ENCODE data around the gene ADGRE1.

ADGRE1 gene

DNA sequence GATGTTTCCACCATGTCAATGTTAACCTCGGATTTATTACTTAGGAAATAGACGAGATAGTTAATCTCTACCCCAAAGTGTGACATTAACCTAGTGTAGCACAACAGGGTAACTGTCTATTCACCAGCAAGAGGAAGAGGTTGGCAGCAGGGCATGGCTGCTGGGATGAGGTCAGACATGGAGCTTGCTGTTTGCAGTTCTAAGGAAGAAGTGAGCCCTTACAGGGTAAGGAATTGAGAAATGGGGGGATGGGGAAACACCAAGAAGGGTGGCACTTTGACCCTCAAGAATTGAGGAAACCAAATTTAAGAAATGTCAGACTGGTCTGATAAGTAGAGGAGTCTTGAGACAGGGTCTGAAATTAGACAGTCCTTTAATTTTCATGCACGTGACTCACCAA is 71.4 kb downstream of the ADGRE1 start:
- Histone ChIP-seq H3K4me1 (ENCODE audit: control insufficient read depth, insufficient read depth, low read depth, low read length) (no peaks in the 10 kb centered on the region), H3K27me3 (ENCODE audit: control insufficient read depth in 1 of 2, insufficient read depth in 1 of 2, low read length in 2 of 2) (peaks cover 0 to 5% of the 10 kb centered on the region in 2 experiments), H2BK5ac (ENCODE audit: low read depth, low read length, poor library complexity, severe bottlenecking) (no peak overlapping the region), H4K8ac (ENCODE audit: low read length) (no peak overlapping the region), H3K9ac (ENCODE audit: low read length) (no peak overlapping the region), H3K18ac (ENCODE audit: low read depth in 1 of 2, low read length in 2 of 2) (no peak overlapping the region), H3K9me3 (ENCODE audit: control insufficient read depth, low read length) (peaks cover 12% of the 10 kb centered on the region), H3K23ac (ENCODE audit: low read length in 2 of 2) (no peak overlapping the region), H2AFZ (ENCODE audit: low read depth, low read length) (no peak overlapping the region), H3K4me3 (ENCODE audit: insufficient read depth in 1 of 2, low read depth in 1 of 2, low read length in 2 of 2) (no peak overlapping the region), H3K27ac (ENCODE audit: low read length, poor library complexity, severe bottlenecking) (no peak overlapping the region), H2BK120ac (ENCODE audit: low read depth, low read length) (no peak overlapping the region), H2BK12ac (ENCODE audit: low read length in 2 of 2) (no peak overlapping the region), H3K4ac (ENCODE audit: low read depth in 1 of 2, low read length in 2 of 2) (no peak overlapping the region), H2AK5ac (ENCODE audit: low read length, severe bottlenecking) (no peak overlapping the region), H4K91ac (ENCODE audit: low read length) (no peak overlapping the region), H3K79me1 (replicated peaks; ENCODE audit: low read length, poor library complexity, severe bottlenecking) (no peaks in the 10 kb centered on the region), H3K36me3 (ENCODE audit: control insufficient read depth in 1 of 2, insufficient read depth in 2 of 2, low read depth in 1 of 2, low read length in 2 of 2) (no peaks in the 10 kb centered on the region), H2BK15ac (ENCODE audit: low read depth, poor library complexity, severe bottlenecking) (no peak overlapping the region), H3K14ac (ENCODE audit: low read length in 2 of 2) (no peak overlapping the region), H3K4me2 (ENCODE audit: low read length, poor library complexity, severe bottlenecking) (no peak overlapping the region)
- DNase-seq: no peak
- WGBS: 53% methylated on average over 2 of the region's 3 CpGs

DNA sequence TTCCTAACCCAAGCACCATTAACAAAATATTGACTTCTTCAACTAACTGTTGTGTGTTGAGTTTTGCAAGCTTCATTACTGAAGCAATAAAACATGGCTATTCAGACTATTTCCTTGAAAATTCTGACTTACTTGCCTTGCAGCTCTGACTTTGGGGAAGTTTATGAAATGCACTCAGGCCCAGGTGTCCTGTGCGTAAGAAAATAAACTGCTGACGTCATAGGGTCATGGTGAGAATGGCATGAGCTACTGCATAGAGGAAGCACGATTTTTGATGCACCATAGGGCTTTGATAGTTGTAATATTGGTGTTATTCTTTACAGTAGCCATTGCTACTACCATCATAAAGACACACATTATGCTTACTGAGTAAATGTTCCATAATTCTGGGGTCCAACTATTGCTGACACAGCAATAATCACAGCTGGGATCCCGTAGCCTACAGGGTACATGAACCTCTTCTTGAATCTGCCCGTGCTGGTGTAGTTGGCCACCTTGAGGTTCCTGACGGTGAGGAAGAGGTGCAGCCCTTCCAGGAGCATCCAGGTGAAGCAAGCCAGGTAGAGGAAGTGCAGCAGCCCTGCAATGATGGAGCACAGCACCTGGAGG is 76.0 kb downstream of the ADGRE1 start:
- 45% methylated on average over 5 of the region's 6 CpGs for WGBS

DNA sequence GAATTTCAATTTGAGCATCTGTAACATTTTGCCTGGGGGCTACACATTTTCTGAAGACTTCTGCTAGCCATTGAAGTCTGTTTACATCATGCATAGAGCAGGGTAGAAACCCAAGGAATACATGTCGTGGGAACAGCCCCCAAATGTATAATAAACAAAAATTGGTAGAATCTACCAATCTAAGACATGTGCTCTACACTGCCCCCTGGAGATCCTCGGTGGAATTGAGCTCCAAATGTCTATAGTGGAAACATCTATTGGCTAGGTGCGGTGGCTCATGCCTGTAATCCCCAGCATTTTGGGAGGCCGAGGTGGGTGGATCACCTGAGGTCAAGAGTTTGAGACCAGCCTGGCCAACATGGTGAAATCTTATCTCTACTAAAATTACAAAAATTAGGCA is 76.6 kb downstream of the ADGRE1 start:
- H3K9ac ChIP-seq (ENCODE audit: low read length): no peak overlapping the region
- H3K14ac ChIP-seq (ENCODE audit: low read length in 2 of 2): no peak overlapping the region
- 75% methylated on average over 3 of the region's 4 CpGs for WGBS
- no peaks in the 10 kb centered on the region for H3K36me3 ChIP-seq (ENCODE audit: control insufficient read depth in 1 of 2, insufficient read depth in 2 of 2, low read depth in 1 of 2, low read length in 2 of 2)
- no peak overlapping the region for H2BK5ac ChIP-seq (ENCODE audit: low read depth, low read length, poor library complexity, severe bottlenecking)
- H3K9me3 ChIP-seq (ENCODE audit: control insufficient read depth, low read length): peaks cover 12% of the 10 kb centered on the region
- H3K4me1 ChIP-seq (ENCODE audit: control insufficient read depth, insufficient read depth, low read depth, low read length): no peaks in the 10 kb centered on the region
- no peak overlapping the region for H3K27ac ChIP-seq (ENCODE audit: low read length, poor library complexity, severe bottlenecking)
- no peak overlapping the region for H4K8ac ChIP-seq (ENCODE audit: low read length)
- peaks cover 0 to 3% of the 10 kb centered on the region in 2 experiments for H3K27me3 ChIP-seq (ENCODE audit: control insufficient read depth in 1 of 2, insufficient read depth in 1 of 2, low read length in 2 of 2)
- no peak overlapping the region for H3K23ac ChIP-seq (ENCODE audit: low read length in 2 of 2)
- no peak overlapping the region for H2AFZ ChIP-seq (ENCODE audit: low read depth, low read length)
- no peak overlapping the region for H4K91ac ChIP-seq (ENCODE audit: low read length)
- H3K18ac ChIP-seq (ENCODE audit: low read depth in 1 of 2, low read length in 2 of 2): no peak overlapping the region
- no peak overlapping the region for H2BK15ac ChIP-seq (ENCODE audit: low read depth, poor library complexity, severe bottlenecking)
- no peak overlapping the region for H3K4me3 ChIP-seq (ENCODE audit: insufficient read depth in 1 of 2, low read depth in 1 of 2, low read length in 2 of 2)
- DNase-seq: no peak
- H2BK120ac ChIP-seq (ENCODE audit: low read depth, low read length): no peak overlapping the region
- H2BK12ac ChIP-seq (ENCODE audit: low read length in 2 of 2): no peak overlapping the region
- no peaks in the 10 kb centered on the region for H3K79me1 ChIP-seq (replicated peaks; ENCODE audit: low read length, poor library complexity, severe bottlenecking)
- H2AK5ac ChIP-seq (ENCODE audit: low read length, severe bottlenecking): no peak overlapping the region
- no peak overlapping the region for H3K4ac ChIP-seq (ENCODE audit: low read depth in 1 of 2, low read length in 2 of 2)
- H3K4me2 ChIP-seq (ENCODE audit: low read length, poor library complexity, severe bottlenecking): no peak overlapping the region

More for the DNA sequence above, 76.0 kb downstream of the ADGRE1 start:
- Histone ChIP-seq H3K4me3 (ENCODE audit: insufficient read depth in 1 of 2, low read depth in 1 of 2, low read length in 2 of 2) (no peak overlapping the region), H3K36me3 (ENCODE audit: control insufficient read depth in 1 of 2, insufficient read depth in 2 of 2, low read depth in 1 of 2, low read length in 2 of 2) (no peaks in the 10 kb centered on the region), H3K79me1 (replicated peaks; ENCODE audit: low read length, poor library complexity, severe bottlenecking) (no peaks in the 10 kb centered on the region), H3K9me3 (ENCODE audit: control insufficient read depth, low read length) (peaks cover 12% of the 10 kb centered on the region), H4K8ac (ENCODE audit: low read length) (no peak overlapping the region), H3K18ac (ENCODE audit: low read depth in 1 of 2, low read length in 2 of 2) (no peak overlapping the region), H3K4me1 (ENCODE audit: control insufficient read depth, insufficient read depth, low read depth, low read length) (no peaks in the 10 kb centered on the region), H2BK120ac (ENCODE audit: low read depth, low read length) (no peak overlapping the region), H4K91ac (ENCODE audit: low read length) (no peak overlapping the region), H2BK5ac (ENCODE audit: low read depth, low read length, poor library complexity, severe bottlenecking) (no peak overlapping the region), H2AK5ac (ENCODE audit: low read length, severe bottlenecking) (no peak overlapping the region), H3K9ac (ENCODE audit: low read length) (no peak overlapping the region), H3K27ac (ENCODE audit: low read length, poor library complexity, severe bottlenecking) (no peak overlapping the region), H3K4me2 (ENCODE audit: low read length, poor library complexity, severe bottlenecking) (no peak overlapping the region), H2BK12ac (ENCODE audit: low read length in 2 of 2) (no peak overlapping the region), H3K14ac (ENCODE audit: low read length in 2 of 2) (no peak overlapping the region), H3K4ac (ENCODE audit: low read depth in 1 of 2, low read length in 2 of 2) (no peak overlapping the region), H3K27me3 (ENCODE audit: control insufficient read depth in 1 of 2, insufficient read depth in 1 of 2, low read length in 2 of 2) (peaks cover 0 to 3% of the 10 kb centered on the region in 2 experiments), H3K23ac (ENCODE audit: low read length in 2 of 2) (no peak overlapping the region), H2BK15ac (ENCODE audit: low read depth, poor library complexity, severe bottlenecking) (no peak overlapping the region), H2AFZ (ENCODE audit: low read depth, low read length) (no peak overlapping the region)
- no peak for DNase-seq

- Histone ChIP-seq H3K36me3 (ENCODE audit: control insufficient read depth in 1 of 2, insufficient read depth in 2 of 2, low read depth in 1 of 2, low read length in 2 of 2) (no peaks in the 10 kb centered on the region), H3K4me3 (ENCODE audit: insufficient read depth in 1 of 2, low read depth in 1 of 2, low read length in 2 of 2) (no peak overlapping the region), H3K4me2 (ENCODE audit: low read length, poor library complexity, severe bottlenecking) (no peak overlapping the region), H2AFZ (ENCODE audit: low read depth, low read length) (no peak overlapping the region), H4K91ac (ENCODE audit: low read length) (no peak overlapping the region), H3K18ac (ENCODE audit: low read depth in 1 of 2, low read length in 2 of 2) (no peak overlapping the region), H3K23ac (ENCODE audit: low read length in 2 of 2) (no peak overlapping the region), H3K27me3 (ENCODE audit: control insufficient read depth in 1 of 2, insufficient read depth in 1 of 2, low read length in 2 of 2) (peaks cover 0 to 3% of the 10 kb centered on the region in 2 experiments), H3K4ac (ENCODE audit: low read depth in 1 of 2, low read length in 2 of 2) (no peak overlapping the region), H2BK15ac (ENCODE audit: low read depth, poor library complexity, severe bottlenecking) (no peak overlapping the region), H4K8ac (ENCODE audit: low read length) (no peak overlapping the region), H3K4me1 (ENCODE audit: control insufficient read depth, insufficient read depth, low read depth, low read length) (no peaks in the 10 kb centered on the region), H2AK5ac (ENCODE audit: low read length, severe bottlenecking) (no peak overlapping the region), H2BK120ac (ENCODE audit: low read depth, low read length) (no peak overlapping the region), H3K14ac (ENCODE audit: low read length in 2 of 2) (no peak overlapping the region), H3K79me1 (replicated peaks; ENCODE audit: low read length, poor library complexity, severe bottlenecking) (no peaks in the 10 kb centered on the region), H2BK12ac (ENCODE audit: low read length in 2 of 2) (no peak overlapping the region), H3K9me3 (ENCODE audit: control insufficient read depth, low read length) (no peaks in the 10 kb centered on the region), H2BK5ac (ENCODE audit: low read depth, low read length, poor library complexity, severe bottlenecking) (no peak overlapping the region), H3K9ac (ENCODE audit: low read length) (no peak overlapping the region), H3K27ac (ENCODE audit: low read length, poor library complexity, severe bottlenecking) (no peak overlapping the region)
- 61% methylated on average over 4 of the region's 4 CpGs for WGBS
- no peak for DNase-seq
These were observed 80.6 kb downstream of the ADGRE1 start for GRCh38 chr19:6967967-6968366.

Measured in mesenchymal stem cell (in vitro differentiated cells and primary cell).